GM12878 (cell line): ENCODE data around the gene CCR3. TPM values are rescaled to one million over a fixed set of nuclear protein-coding genes. Genes with fewer than 3 reads are reported as not detected.

Experiments used
- ATF2 ChIP-seq: IDR thresholded peaks from 2 replicates; pipeline ENCODE4 v1.6.1; 2012; ENCODE audit warnings: low read length, inconsistent platforms
- CBFB ChIP-seq: IDR thresholded peaks from 2 replicates; pipeline ENCODE4 v1.6.1; 2016; ENCODE audit warnings: antibody characterized with exemption, low read depth
- CHD4 ChIP-seq: fragments of 200-600 bp; sonication (generic); IDR thresholded peaks from 2 replicates; pipeline ENCODE4 v1.6.1; 2016; ENCODE audit warnings: mild to moderate bottlenecking
- EGR1 ChIP-seq, 2 experiments: IDR thresholded peaks; 1 replicate in 1 of 2; 2 replicates in 1 of 2; pipeline ENCODE4 v1.6.1; 2011 to 2012; ENCODE audit warnings: low read depth in 2 of 2, low read length in 2 of 2, borderline replicate concordance in 1 of 2, mild to moderate bottlenecking in 1 of 2, moderate library complexity in 1 of 2
- ETV6 ChIP-seq, 2 experiments: fragments of 450-650 bp in 1 of 2; IDR thresholded peaks in 1 of 2; conservative IDR thresholded peaks in 1 of 2; 2 replicates each; pipeline ENCODE4 v1.6.1; 2014; ENCODE audit warnings: antibody characterized with exemption in 1 of 2, borderline replicate concordance in 1 of 2, low read depth in 1 of 2, mild to moderate bottlenecking in 1 of 2, moderate library complexity in 1 of 2
- GABPA ChIP-seq: IDR thresholded peaks from 2 replicates; pipeline ENCODE4 v1.6.1; 2014; ENCODE audit warnings: antibody characterized with exemption, low read depth, mild to moderate bottlenecking, inconsistent platforms
- HSF1 ChIP-seq: fragments of 150-350 bp; IDR thresholded peaks from 2 replicates; pipeline ENCODE4 v1.6.1; 2014; ENCODE audit warnings: mild to moderate bottlenecking, low read depth, low read length
- MTA3 ChIP-seq: IDR thresholded peaks from 2 replicates; pipeline ENCODE4 v1.6.1; 2012; ENCODE audit warnings: low read length, inconsistent platforms, borderline replicate concordance
- MXI1 ChIP-seq: fragments of 150-350 bp; IDR thresholded peaks from 2 replicates; pipeline ENCODE4 v1.6.1; 2011; ENCODE audit warnings: low read depth, mild to moderate bottlenecking, inconsistent platforms, low read length, improper control_type of control experiment
- MYB ChIP-seq: fragments of 150-350 bp; IDR thresholded peaks from 2 replicates; pipeline ENCODE4 v1.6.1; 2014; ENCODE audit warnings: mild to moderate bottlenecking, low read depth, low read length, borderline replicate concordance
- NR2C1 ChIP-seq: fragments of 450-650 bp; IDR thresholded peaks from 2 replicates; pipeline ENCODE4 v1.6.1; 2017; ENCODE audit warnings: antibody characterized with exemption, mild to moderate bottlenecking, moderate library complexity
- RFX5 ChIP-seq: IDR thresholded peaks from 2 replicates; pipeline ENCODE4 v1.6.1; 2011; ENCODE audit warnings: low read depth, low read length, improper control_type of control experiment
- SIX5 ChIP-seq: IDR thresholded peaks from 2 replicates; pipeline ENCODE4 v1.6.1; 2011; ENCODE audit warnings: mild to moderate bottlenecking, low read depth, low read length, moderate library complexity; ENCODE audit not compliant: severe bottlenecking
- SP1 ChIP-seq: IDR thresholded peaks from one replicate; pipeline ENCODE4 v1.6.1; 2011; ENCODE audit warnings: low read depth, low read length
- SPI1 ChIP-seq: IDR thresholded peaks from 2 replicates; pipeline ENCODE4 v1.6.1; 2011; ENCODE audit warnings: low read depth, mild to moderate bottlenecking, low read length, moderate library complexity, borderline replicate concordance; ENCODE audit not compliant: insufficient read depth
- TCF12 ChIP-seq: IDR thresholded peaks from 2 replicates; pipeline ENCODE4 v1.6.1; 2011; ENCODE audit warnings: low read depth, mild to moderate bottlenecking, low read length
- ZNF207 ChIP-seq: fragments of 450-650 bp; IDR thresholded peaks from 2 replicates; pipeline ENCODE4 v1.6.1; 2014; ENCODE audit warnings: antibody characterized with exemption, mild to moderate bottlenecking, borderline replicate concordance
- ZZZ3 ChIP-seq: IDR thresholded peaks from 2 replicates; pipeline ENCODE4 v1.6.1; 2011; ENCODE audit warnings: low read depth; ENCODE audit not compliant: control insufficient read depth, insufficient read length
- polyA plus RNA-seq, 11 experiments: library from polyadenylated mRNA; depleted of rRNA in 4 of 11; unstranded in 6 of 11; stranded (reverse) in 5 of 11; fragments of >200 nt; fragmentation: Nextera tagmentation in 4 of 11; fragmentation: Illumina TruSeq in 1 of 11; extraction: Ambion mirVana in 4 of 11; extraction: Trizol in 1 of 11; gene quantifications; 1 replicate in 1 of 11; 2 replicates in 10 of 11; pipeline versions ENCODE4 v1.2.1 to v1.2.3, GENCODE V29; 2011 to 2016; ENCODE audit warnings: inconsistent platforms in 2 of 11, missing spikeins in 2 of 11, low read depth in 1 of 11
- total RNA-seq, 4 experiments: library from RNA; depleted of rRNA in 3 of 4; stranded (reverse); fragments of >200 nt in 3 of 4; fragmentation: Illumina TruSeq in 1 of 4; extraction: Trizol in 1 of 4; gene quantifications; 2 replicates each; pipeline versions ENCODE4 v1.2.1 to v1.2.3, GENCODE V29; 2013 to 2021
- TF ChIP-seq, protein P1 (sequence below): fragments of 450-650 bp; IDR thresholded peaks from 2 replicates; pipeline ENCODE4 v1.6.1; 2017; ENCODE audit warnings: low read depth, mild to moderate bottlenecking, moderate library complexity
- TF ChIP-seq, protein P2 (sequence below): fragments of 450-650 bp; IDR thresholded peaks from 2 replicates; pipeline ENCODE4 v1.6.1; 2016; ENCODE audit warnings: mild to moderate bottlenecking

Gene CCR3
- total and polyA plus RNA-seq, 10 of the 15 experiments (the other 5 are each of a cell fraction or from before 2014, with no cell fraction given) = 0.13 to 0.78 (median 0.41) TPM; not detected in 1

- TF ChIP-seq CHD4 = no peak
- peak; percentile 74; the same call in 1 of the 2 replicates for TF ChIP-seq ATF2
- TF ChIP-seq RFX5 = no peak
- peak in 1 of 2 experiments; percentile 79; a peak in 2 of 3 replicates for TF ChIP-seq EGR1 (IDR thresholded peaks at IDR 0.05; ENCODE audit: borderline replicate concordance in 1 of 2, low read depth in 2 of 2, low read length in 2 of 2)
- 0 out of 2 replicates have a peak, but pooled peaks have one; percentile 27 for TF ChIP-seq MXI1
- TF ChIP-seq, protein P1, sequence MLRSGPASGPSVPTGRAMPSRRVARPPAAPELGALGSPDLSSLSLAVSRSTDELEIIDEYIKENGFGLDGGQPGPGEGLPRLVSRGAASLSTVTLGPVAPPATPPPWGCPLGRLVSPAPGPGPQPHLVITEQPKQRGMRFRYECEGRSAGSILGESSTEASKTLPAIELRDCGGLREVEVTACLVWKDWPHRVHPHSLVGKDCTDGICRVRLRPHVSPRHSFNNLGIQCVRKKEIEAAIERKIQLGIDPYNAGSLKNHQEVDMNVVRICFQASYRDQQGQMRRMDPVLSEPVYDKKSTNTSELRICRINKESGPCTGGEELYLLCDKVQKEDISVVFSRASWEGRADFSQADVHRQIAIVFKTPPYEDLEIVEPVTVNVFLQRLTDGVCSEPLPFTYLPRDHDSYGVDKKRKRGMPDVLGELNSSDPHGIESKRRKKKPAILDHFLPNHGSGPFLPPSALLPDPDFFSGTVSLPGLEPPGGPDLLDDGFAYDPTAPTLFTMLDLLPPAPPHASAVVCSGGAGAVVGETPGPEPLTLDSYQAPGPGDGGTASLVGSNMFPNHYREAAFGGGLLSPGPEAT = peak; percentile 89
- TF ChIP-seq GABPA = no peak
- no peak for TF ChIP-seq NR2C1
- no peak for TF ChIP-seq TCF12
- TF ChIP-seq SPI1 = peak; percentile 33; the same call in 1 of the 2 replicates
- TF ChIP-seq, protein P2, sequence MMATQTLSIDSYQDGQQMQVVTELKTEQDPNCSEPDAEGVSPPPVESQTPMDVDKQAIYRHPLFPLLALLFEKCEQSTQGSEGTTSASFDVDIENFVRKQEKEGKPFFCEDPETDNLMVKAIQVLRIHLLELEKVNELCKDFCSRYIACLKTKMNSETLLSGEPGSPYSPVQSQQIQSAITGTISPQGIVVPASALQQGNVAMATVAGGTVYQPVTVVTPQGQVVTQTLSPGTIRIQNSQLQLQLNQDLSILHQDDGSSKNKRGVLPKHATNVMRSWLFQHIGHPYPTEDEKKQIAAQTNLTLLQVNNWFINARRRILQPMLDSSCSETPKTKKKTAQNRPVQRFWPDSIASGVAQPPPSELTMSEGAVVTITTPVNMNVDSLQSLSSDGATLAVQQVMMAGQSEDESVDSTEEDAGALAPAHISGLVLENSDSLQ = peak; percentile 13; the same call in 1 of the 2 replicates
- no peak for TF ChIP-seq SIX5
- TF ChIP-seq ZZZ3 = no peak
- TF ChIP-seq MTA3 = peak; percentile 79; the same call in 1 of the 2 replicates
- no peak for TF ChIP-seq ZNF207
- TF ChIP-seq CBFB = peak; percentile 94
- TF ChIP-seq ETV6 (conservative IDR thresholded peaks at IDR 0.05 in 1 of 2, IDR thresholded peaks at IDR 0.05 in 1 of 2; ENCODE audit: borderline replicate concordance in 1 of 2, low read depth in 1 of 2) = peak; percentile 94 to 99
- TF ChIP-seq SP1 = peak; percentile 9
- TF ChIP-seq MYB = no peak
- TF ChIP-seq HSF1 = no peak
Observed at GRCh38 chr3:46208167-46208704, 34.0 kb upstream of the CCR3 start, which contains the start of gene CCR1 (continued).
